Measurements from ENCODE around the gene GRHPR. TPM values are rescaled to one million over a fixed set of nuclear protein-coding genes. Genes with fewer than 3 reads are reported as not detected.
"Not testable (repeated sequence)": the region's sequence is repeated elsewhere in the genome, so short reads cannot be mapped to it uniquely, and the experiment has no call there.

The GRHPR gene
- polyA plus RNA-seq, 3 donors from 2014 or later, result 78.3 to 141 (median 84.9) TPM

DNA sequence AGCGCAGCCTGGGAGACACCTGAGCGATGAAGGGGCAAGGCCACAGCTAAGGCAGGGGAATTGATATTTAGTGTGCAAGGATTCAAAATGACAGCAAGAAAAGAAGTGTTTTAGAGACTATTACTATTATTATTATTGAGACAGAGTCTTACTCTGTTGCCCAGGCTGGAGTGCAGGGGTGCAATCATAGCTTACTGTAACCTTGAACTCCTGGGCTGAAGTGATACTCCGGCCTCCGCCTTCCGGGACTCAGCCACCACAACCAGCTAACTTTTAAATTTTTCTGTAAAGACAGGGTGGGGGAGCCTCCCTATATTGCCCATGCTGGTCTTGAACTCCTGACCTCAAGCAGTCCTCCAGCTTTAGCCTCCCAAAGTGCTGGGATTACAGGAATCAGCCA, 3.3 kb upstream of the GRHPR start:
- no peak overlapping the region for H3K27ac Mint-ChIP-seq
- H3K4me3 Mint-ChIP-seq, result no peak overlapping the region
- no peaks in the 10 kb centered on the region for H3K9me3 Mint-ChIP-seq
- no peak for DNase-seq
- H3K4me1 Mint-ChIP-seq, result peaks cover 26 to 31% of the 10 kb centered on the region in 2 donors
- peaks cover 1 to 6% (median 2%) of the 10 kb centered on the region in 3 donors for H3K27me3 Mint-ChIP-seq (ENCODE audit: low read depth in 3 of 3)
- peaks cover 0 to 5% (median 0%) of the 10 kb centered on the region in 3 donors for H3K36me3 Mint-ChIP-seq

DNA sequence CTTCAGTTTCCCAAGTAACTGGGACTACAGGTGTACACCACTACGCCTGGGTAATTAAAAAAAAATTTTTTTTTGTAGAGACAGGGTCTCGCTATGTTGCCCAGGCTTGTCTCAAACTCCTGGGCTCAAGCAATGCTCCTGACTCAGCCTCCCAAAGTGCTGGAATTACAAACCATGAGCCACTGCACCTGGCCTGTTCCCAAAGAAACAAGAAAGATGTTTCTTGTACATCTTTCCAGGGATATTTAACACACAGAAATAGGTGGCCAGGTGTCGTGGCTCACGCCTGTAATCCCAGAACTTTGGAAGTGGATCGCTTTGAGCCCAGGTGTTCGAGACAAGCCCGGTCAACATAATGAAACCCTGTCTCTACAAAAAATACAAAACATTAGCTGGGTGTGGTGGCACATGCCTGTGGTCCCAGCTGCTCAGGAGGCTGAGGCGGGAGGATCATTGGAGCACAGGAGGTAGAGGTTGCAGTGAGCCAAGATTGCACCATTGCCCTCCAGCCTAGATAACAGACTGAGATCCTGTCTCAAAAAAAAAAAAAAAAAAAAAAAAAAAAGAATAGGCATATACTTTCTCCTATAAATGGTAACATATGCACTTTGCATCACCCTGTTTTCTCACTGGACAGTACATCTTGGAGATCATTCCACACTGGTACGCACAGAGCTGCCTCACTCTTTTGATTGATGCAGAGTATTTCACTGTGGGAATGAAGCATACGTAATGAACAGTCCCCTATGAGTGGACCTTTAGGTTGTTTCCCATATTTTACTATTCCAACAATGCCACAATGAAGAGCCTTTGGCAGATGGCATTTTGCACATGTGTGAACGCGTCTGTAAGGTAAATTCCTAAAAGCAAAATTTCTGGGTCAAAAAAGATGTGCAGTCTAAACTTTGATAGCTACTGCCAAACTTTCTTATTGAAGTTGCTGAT, 2.0 kb upstream of the GRHPR start:
- Mint-ChIP-seq H3K27me3 (ENCODE audit: low read depth in 3 of 3) (peaks cover 0 to 6% (median 1%) of the 10 kb centered on the region in 3 donors), H3K4me3 (no peak overlapping the region), H3K36me3 (no peaks in the 10 kb centered on the region), H3K9me3 (no peaks in the 10 kb centered on the region), H3K27ac (no peak overlapping the region), H3K4me1 (peaks cover 23 to 25% of the 10 kb centered on the region in 2 donors)
- DNase-seq, result no peak

DNA sequence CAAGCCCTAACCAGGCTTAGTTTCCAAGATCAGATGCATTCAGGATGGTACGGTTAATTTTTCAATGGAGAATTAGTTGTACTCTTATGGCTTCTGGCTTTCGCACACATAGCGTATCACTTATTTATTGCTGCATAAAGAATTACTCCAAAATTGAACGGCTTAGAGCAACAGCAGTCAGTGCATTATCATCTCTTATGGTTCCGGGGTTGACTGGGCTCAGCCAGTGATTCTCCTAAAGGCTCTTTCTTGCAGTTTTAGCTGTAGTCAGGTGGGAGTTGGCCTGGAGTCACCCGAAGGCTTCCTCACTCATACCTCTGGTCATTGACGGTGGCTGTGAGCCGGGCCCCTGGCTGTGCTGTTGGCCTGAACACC, 595 bp upstream of the GRHPR start:
- no peak for DNase-seq
- H3K27ac Mint-ChIP-seq, result peak overlapping the region; percentile 89 to 95 (median 92)
- H3K4me1 Mint-ChIP-seq, result peaks cover 23 to 25% of the 10 kb centered on the region in 2 donors
- peaks cover 0 to 6% (median 1%) of the 10 kb centered on the region in 3 donors for H3K27me3 Mint-ChIP-seq (ENCODE audit: low read depth in 3 of 3)
- H3K9me3 Mint-ChIP-seq, result no peaks in the 10 kb centered on the region
- peak overlapping the region; percentile 90 to 97 (median 94) for H3K4me3 Mint-ChIP-seq
- peaks cover 0 to 4% (median 0%) of the 10 kb centered on the region in 3 donors for H3K36me3 Mint-ChIP-seq

DNA sequence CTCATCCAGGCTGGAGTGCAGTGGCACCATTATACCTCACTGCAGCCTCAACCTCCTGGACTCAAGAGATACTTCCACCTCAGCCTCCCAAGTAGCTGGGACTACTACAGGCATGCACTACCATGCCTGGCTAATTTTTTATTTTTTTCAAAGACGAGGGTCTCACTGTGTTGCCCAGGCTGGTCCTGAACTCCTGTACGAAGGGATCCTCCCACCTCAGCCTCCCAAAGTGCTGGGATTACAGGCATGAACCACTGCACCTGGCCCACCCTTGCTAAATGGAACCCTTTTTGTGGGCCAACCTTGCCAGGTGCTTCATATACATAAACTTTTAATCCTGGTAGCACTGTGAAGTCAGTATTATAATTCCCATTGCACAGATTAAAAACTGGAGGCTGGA, 1.0 kb downstream of the GRHPR start:
- Mint-ChIP-seq H3K4me3 (peak overlapping the region; percentile 90 to 97 (median 94)), H3K4me1 (peaks cover 23 to 25% of the 10 kb centered on the region in 2 donors), H3K27me3 (ENCODE audit: low read depth in 3 of 3) (peaks cover 0 to 6% (median 2%) of the 10 kb centered on the region in 3 donors), H3K9me3 (no peaks in the 10 kb centered on the region), H3K27ac (peak overlapping the region; percentile 35 to 95 (median 90)), H3K36me3 (peaks cover 0 to 8% (median 3%) of the 10 kb centered on the region in 3 donors)
- no peak for DNase-seq

DNA sequence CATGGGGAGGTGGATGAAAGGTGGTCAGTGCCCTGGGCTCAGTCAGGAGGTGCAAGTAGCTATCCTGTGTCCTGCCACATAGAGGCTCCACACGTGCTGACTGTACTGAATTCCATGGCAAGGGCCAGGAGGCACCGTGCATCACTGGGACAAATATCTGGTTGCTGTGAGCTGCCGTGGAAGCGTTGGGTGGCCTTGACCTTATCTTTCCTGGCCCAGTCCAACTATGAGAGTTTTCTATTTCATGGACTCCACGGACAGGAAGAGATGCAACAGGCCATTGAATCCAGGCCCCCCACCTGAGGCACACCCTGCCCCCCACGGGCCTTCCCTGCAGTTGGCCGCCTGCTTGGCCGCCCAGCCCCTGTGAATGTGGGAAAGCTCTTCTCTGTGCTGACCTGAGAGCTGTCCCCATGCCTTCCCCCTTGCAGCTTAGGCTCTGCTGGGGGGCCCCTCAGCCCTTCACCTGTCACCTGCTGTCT, 1.7 kb downstream of the GRHPR start:
- Mint-ChIP-seq H3K4me1 (peaks cover 23 to 25% of the 10 kb centered on the region in 2 donors), H3K36me3 (peaks cover 0 to 10% (median 3%) of the 10 kb centered on the region in 3 donors), H3K27me3 (ENCODE audit: low read depth in 3 of 3) (peaks cover 0 to 6% (median 2%) of the 10 kb centered on the region in 3 donors), H3K4me3 (peak overlapping the region in 4 of 5 donors; percentile 90 to 97 (median 94)), H3K27ac (peak overlapping the region in 1 of 6 donors; percentile 40), H3K9me3 (no peaks in the 10 kb centered on the region)
- no peak for DNase-seq

DNA sequence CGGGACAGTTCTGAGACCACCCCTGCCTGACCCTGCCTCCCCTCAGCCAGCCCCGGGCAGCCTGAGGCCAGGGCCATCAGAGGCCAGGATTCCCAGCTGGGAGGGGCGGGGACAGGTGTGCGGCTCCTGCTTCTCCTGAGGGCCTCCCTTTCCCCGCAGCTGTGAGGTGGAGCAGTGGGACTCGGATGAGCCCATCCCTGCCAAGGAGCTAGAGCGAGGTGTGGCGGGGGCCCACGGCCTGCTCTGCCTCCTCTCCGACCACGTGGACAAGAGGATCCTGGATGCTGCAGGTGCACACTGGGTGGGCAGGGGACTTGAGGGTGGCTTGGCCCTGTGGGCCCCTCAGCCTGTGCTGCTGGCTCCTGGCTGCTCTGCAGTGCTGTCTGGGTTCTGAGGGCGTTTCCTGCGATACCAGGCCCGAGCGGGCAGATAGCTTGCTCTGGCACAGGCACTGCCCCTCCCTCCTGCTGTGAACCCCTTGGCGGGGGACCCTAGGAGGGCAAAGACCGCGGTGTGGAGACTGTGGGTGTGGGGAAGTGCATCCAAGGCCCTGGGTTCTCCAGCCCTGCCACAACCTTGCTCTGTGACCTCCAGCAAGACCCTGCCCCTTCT, 2.3 kb downstream of the GRHPR start:
- Mint-ChIP-seq H3K27me3 (ENCODE audit: low read depth in 3 of 3) (peaks cover 0 to 6% (median 2%) of the 10 kb centered on the region in 3 donors), H3K4me3 (no peak overlapping the region), H3K9me3 (no peaks in the 10 kb centered on the region), H3K36me3 (peaks cover 0 to 10% (median 3%) of the 10 kb centered on the region in 3 donors), H3K27ac (peak overlapping the region in 1 of 6 donors; percentile 40), H3K4me1 (peaks cover 23 to 25% of the 10 kb centered on the region in 2 donors)
- no peak for DNase-seq

DNA sequence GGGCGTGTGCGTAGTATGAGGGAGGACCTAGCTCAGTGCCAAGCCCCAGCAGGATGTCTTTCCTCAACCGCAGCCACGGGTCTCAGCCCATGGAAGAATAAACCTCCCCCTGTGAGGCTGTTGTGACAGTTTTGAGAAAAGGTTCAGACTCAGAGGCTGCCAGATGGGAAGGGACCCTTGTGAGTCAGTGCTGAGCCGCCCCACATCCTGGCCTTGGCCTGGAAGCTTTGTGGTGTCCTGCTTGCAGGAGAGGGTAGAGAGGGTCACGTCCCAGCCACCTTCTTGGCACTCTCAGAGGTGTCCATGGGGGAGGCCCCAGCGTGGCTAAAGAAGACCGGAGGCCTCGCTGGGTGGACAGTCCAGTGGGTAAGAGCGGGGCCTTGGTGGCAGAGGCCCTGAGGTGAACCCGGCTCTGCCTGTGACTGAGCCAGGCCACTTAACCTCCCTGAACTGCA, 2.8 kb downstream of the GRHPR start:
- Mint-ChIP-seq H3K27me3 (ENCODE audit: low read depth in 3 of 3) (peaks cover 0 to 6% (median 2%) of the 10 kb centered on the region in 3 donors), H3K4me3 (no peak overlapping the region), H3K36me3 (peaks cover 0 to 10% (median 3%) of the 10 kb centered on the region in 3 donors), H3K9me3 (no peaks in the 10 kb centered on the region), H3K27ac (no peak overlapping the region), H3K4me1 (peaks cover 23 to 25% of the 10 kb centered on the region in 2 donors)
- DNase-seq, result no peak

DNA sequence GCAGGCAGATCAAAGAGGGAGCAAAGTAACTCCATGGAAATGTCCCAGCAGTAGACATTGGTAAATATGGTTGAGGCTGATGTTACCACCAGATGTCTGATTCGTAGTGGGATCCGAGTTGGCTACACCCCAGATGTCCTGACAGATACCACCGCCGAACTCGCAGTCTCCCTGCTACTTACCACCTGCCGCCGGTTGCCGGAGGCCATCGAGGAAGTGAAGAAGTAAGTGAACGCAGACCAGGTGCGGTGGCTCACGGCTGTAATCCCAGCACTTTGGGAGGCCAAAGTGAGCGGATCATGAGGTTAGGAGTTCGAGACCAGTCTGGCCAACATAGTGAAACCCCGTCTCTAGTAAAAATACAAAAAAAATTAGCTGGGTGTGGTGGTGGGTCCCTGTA, 3.9 kb downstream of the GRHPR start:
- not testable (repeated sequence) for DNase-seq; H3K4me3 Mint-ChIP-seq; H3K27me3 Mint-ChIP-seq (ENCODE audit: low read depth in 3 of 3); H3K9me3 Mint-ChIP-seq; H3K27ac Mint-ChIP-seq
- peaks cover 23 to 25% of the 10 kb centered on the region in 2 donors for H3K4me1 Mint-ChIP-seq
- H3K36me3 Mint-ChIP-seq, result peaks cover 0 to 10% (median 3%) of the 10 kb centered on the region in 3 donors

DNA sequence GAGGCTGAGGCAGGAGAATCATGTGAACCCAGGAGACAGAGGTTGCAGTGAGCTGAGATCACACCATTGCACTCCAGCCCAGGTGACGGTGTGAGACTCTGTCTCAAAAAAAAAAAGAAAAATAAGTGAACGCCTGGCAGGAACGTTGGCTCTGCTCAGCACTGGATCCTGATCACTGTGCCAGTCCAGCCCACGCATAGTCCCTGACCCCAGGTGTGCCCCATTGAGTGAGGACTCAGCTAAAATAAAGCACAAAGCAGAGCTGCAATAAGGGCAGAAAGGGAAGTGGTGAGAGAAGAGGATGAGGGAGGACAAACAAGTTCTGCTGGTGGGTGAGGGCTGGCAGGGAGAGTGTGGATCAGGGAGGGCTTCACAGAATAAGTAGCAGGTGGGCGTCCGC, 4.3 kb downstream of the GRHPR start:
- no peak for DNase-seq
- H3K27ac Mint-ChIP-seq, result no peak overlapping the region
- peaks cover 21% of the 10 kb centered on the region in 2 donors for H3K4me1 Mint-ChIP-seq
- H3K9me3 Mint-ChIP-seq, result no peaks in the 10 kb centered on the region
- H3K4me3 Mint-ChIP-seq, result no peak overlapping the region
- H3K27me3 Mint-ChIP-seq (ENCODE audit: low read depth in 3 of 3), result peaks cover 0 to 6% (median 2%) of the 10 kb centered on the region in 3 donors
- peaks cover 0 to 10% (median 3%) of the 10 kb centered on the region in 3 donors for H3K36me3 Mint-ChIP-seq

DNA sequence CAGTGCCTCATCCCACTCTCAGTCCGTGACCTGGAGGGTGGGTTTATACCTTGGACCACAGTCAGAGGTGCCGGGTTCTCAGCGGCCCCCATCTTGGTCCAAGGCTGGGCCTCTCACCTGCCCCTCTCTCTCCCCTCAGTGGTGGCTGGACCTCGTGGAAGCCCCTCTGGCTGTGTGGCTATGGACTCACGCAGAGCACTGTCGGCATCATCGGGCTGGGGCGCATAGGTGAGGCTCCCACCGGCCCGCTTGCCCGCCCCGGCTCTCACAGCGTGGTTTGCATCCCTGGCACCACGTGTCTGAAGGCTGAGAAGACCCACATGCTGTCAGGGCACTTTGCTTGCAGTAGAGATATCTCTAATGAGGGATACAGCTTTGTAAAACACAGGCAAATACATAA, 5.8 kb downstream of the GRHPR start:
- DNase-seq, result no peak
- H3K36me3 Mint-ChIP-seq, result peaks cover 0 to 10% (median 3%) of the 10 kb centered on the region in 3 donors
- no peak overlapping the region for H3K4me3 Mint-ChIP-seq

DNA sequence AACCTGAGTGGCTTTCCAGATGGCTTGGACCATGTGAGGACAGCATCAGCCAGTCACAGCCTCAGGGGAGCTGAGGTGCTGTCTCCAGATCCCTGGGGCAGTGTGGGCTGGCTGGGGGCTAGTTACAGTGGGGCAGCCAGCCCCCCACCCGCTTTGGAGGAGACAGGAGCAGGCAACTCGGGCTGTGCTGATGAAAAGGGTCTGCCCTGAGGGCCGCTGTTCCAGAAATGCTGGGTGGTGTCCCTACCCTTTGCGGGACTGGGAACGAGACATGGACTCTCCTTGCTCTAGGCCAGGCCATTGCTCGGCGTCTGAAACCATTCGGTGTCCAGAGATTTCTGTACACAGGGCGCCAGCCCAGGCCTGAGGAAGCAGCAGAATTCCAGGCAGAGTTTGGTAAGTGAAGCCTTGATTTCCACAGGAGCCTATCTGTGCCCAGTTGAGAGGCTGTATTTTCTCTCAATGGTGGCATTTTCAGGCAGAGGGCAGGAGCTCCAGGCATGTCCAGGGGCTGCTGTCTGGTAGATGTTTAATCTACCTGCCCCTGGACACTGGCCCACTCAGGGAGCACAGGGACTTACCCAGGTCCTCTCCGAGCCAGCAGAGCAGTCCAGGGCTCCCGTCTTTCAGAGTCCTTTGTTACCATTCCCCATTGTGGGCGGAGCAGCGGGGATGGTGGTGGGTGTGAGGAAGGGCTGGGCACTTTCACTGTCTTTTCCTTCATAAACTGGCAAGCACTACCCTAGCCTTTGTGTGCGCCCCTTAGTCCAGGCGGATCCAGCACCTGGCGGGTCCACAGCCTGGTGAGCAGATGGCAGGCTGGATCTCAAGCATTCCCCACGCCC, 7.2 kb downstream of the GRHPR start:
- peaks cover 0 to 2% (median 0%) of the 10 kb centered on the region in 3 donors for H3K27me3 Mint-ChIP-seq (ENCODE audit: low read depth in 3 of 3)
- no peaks in the 10 kb centered on the region for H3K9me3 Mint-ChIP-seq
- no peak overlapping the region for H3K4me3 Mint-ChIP-seq
- no peak for DNase-seq
- H3K36me3 Mint-ChIP-seq, result peaks cover 0 to 12% (median 3%) of the 10 kb centered on the region in 3 donors
- H3K4me1 Mint-ChIP-seq, result peaks cover 8% of the 10 kb centered on the region in 2 donors
- H3K27ac Mint-ChIP-seq, result no peak overlapping the region

More for the DNA sequence above, 5.8 kb downstream of the GRHPR start:
- Mint-ChIP-seq H3K9me3 (no peaks in the 10 kb centered on the region), H3K27ac (peak overlapping the region in 1 of 6 donors; percentile 40), H3K27me3 (ENCODE audit: low read depth in 3 of 3) (peaks cover 0 to 2% (median 0%) of the 10 kb centered on the region in 3 donors), H3K4me1 (peaks cover 16 to 17% of the 10 kb centered on the region in 2 donors)

DNA sequence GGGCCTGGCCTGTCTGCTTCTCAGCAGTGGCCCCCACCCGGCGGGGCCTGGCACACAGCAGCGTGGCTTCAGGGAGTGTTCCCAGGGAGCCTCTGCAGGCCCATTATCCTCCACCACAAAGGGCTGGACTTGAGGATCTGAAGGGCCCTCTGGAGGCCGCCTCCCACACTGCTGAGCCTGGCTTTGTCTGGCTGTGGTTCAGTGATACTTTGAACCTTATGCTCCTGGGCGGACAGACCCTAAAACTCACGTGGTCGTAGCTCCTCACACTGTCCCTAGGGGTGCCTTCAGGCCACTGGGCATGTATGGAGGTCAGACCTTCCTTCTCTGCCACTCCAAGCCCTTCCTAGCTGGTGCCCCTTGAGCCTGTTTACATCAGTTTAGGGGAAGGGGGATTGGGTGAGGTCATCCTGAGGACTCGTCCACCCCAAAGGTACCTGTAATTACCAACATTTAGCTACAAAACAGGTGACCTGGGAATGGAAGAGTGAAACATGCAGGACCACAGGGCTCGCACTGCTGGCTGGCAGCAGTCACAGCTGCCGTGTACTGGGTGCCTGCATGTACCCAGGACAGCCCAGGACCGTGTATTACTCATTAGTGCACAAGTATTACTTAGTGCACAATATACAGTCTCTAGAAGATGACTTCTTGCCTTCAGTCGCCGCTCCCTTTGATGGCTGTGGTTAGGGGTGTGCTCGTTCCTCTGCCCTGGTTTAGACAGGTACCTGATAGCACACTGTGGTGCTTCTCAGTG, 8.5 kb downstream of the GRHPR start:
- DNase-seq, result no peak
- Mint-ChIP-seq H3K4me1 (peaks cover 8% of the 10 kb centered on the region in 2 donors), H3K27ac (peak overlapping the region in 1 of 6 donors; percentile 46), H3K27me3 (ENCODE audit: low read depth in 3 of 3) (peaks cover 0 to 2% (median 0%) of the 10 kb centered on the region in 3 donors), H3K9me3 (no peaks in the 10 kb centered on the region), H3K4me3 (no peak overlapping the region), H3K36me3 (peaks cover 0 to 14% (median 3%) of the 10 kb centered on the region in 3 donors)

All from immature natural killer cell (primary cell).